H54 (cell line): Measurements from ENCODE around the gene FMN2.
A peak's percentile ranks its signal among the peaks of the same experiment; 100 is the strongest.

ENCODE experiments used
- DNase-seq: peaks from one replicate; pipeline ENCODE4 v3.0.0; 2011; ENCODE audit warnings: low spot score, mixed read lengths; ENCODE audit not compliant: insufficient read length
- FAIRE-seq: peaks from 3 replicates; lab custom pipeline; 2011; peaks lifted over from hg19 to GRCh38; lab: Jason Lieb, UNC
- POLR2A ChIP-seq: IDR thresholded peaks from 2 replicates; pipeline ENCODE4 v1.6.1; 2011; ENCODE audit warnings: low read depth, mild to moderate bottlenecking, low read length

FMN2 gene

DNA sequence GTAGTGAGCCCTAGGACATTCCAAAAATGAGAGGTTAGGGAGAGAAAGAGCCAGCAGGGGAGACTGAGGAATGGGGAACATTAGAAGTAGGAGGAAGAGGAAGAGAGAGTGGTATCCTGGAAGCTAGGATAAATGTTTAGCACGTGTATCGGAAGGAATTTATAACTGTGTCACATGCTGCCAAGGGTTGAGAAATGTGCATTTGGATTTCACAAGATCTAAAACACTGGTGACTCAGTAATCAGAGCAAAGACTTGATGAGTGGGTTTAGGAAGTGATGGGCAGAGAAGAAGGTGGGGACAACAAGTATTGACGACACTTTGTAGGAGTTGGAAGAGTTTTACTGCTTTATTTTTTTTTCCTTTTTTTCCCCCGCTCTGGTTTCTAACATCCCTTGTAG lies 193.9 kb downstream of the FMN2 start:
- TF ChIP-seq POLR2A = no peak
- FAIRE-seq = no peak
- DNase-seq = no peak

DNA sequence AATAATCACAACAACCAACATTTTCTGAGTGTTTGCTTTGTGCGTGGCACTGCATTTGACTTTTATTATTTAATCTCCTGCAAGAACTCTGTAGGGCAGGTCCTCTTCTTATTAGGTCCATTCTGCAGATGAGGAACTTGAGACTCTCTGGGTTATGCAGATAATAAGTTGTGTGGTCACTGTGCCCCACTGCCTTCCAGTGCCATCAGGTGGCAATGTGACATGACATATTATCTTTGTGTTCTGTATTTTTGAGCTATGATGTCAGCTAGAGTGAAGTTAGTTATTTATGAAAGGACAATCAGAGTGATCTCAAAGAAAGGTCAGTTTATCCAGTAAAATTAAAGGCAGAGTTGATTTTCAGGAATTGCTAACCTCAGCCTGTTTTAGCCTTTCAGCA lies 196.0 kb downstream of the FMN2 start:
- TF ChIP-seq POLR2A = no peak
- DNase-seq (no peak), FAIRE-seq (no peak)

DNA sequence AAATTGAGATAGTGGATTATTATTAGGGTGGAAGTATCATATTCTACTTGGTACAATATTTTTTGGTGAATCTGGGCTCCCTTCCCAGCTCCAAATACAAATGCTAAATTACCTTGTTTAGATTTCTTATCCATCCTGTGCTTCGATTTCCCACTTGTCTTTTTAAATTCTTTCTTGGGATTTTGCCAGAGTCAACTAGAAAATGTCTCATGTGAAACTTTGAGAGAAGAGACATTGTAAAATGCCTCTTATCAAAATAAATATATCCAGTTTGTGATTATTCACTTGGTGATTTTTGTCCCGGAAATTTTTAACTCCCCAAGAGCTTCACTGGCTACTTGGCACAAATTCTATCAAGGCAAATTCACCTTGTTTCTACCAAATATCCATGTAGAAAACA lies 202.0 kb downstream of the FMN2 start:
- no peak for TF ChIP-seq POLR2A
- FAIRE-seq = no peak
- DNase-seq = no peak

DNA sequence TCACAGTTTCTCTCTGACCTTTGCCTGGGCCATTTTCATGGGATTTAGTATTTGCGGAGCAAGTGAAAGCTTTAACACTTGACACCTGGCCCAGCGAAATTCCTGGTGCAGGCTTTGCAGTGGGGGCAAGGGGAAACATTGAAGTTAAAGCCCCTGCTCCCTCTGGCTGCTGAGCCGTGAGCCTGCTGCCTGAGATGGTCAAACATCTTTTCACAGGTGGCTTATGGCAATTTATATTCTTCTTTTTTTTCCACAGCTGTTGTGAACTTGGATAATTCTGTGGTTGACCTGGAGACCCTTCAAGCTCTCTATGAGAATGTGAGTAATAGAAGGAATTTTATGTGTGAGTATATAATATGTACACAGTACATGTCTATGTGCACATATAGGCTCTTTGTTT lies 202.9 kb downstream of the FMN2 start:
- no peak for DNase-seq
- TF ChIP-seq POLR2A = no peak
- FAIRE-seq = no peak

DNA sequence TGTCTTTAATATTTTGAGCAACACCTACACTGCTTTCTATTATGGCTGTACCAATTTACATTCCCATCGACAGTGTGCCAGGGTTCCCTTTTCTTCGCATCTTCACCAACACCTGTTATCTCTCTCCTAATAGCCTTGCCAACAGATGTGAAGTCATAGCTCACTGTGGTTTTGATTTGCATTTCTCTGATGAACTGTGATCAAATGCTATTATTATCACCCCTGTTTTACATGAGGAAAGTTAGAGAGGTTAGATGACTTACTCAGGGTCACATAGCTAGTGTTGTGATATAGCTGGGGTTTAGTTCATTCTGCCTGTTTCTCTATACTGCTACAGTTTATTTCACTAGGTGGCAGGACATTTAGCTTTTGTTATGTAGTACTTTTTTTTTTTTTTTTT lies 204.1 kb downstream of the FMN2 start:
- no peak for FAIRE-seq
- no peak for TF ChIP-seq POLR2A
- DNase-seq = no peak

DNA sequence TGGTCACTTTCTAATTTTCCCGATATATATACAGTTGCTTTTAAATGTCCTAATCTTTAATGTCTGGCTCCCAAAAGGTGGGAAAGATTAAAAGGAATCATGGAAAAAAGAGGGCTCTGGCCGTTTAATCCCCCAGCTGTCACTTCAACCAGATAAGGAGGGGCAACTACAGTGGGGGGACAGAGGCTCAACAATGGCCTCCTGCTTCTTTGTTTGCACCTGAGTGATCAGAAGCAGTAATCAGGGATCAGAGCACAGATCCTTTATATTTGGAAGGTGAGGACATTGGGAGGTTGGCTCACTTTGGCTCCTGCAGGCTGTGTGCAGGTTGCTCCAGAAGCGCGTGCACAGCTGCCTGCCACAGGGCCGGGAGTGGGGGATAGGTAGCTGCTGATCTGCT lies 212.8 kb downstream of the FMN2 start:
- FAIRE-seq (no peak), DNase-seq (no peak)
- no peak for TF ChIP-seq POLR2A

DNA sequence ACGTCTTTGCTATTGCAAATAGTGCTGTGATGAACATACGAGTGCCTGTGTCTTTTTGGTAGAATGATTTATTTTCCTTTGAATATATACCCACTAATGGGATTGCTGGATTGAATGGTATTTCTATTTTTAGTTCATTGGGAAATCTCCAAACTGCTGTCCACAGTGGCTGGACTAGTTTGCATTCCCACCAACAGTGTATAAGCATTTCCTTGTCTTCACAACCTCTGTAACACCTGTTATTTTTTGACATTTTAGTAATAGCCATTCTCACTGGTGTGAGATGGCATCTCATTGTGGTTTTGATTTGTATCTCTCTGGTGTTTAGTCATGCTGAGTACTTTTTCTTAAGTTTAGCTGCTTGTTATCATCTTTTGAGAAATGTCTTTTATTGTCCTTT lies 215.0 kb downstream of the FMN2 start:
- no peak for TF ChIP-seq POLR2A
- FAIRE-seq = no peak
- DNase-seq = no peak

DNA sequence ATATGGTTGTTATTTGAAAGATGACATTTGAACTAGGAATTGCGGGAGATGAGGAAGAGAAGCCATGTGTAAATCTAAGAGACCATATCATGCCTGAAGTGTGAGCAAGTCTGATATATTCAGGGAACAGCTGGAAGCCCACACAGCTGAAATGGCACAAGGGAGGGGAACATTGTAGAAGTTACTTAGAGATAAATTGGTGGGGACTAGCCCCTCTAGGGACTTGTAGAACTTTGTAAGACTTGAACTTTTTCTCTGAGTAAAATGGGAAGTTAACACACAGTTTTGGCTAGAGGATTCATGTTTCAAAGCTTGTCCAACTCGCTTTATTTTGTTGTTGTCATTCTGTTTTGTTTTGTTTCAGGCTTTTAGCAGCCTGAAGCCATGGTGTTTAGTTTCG lies 216.4 kb downstream of the FMN2 start:
- TF ChIP-seq POLR2A = no peak
- DNase-seq = no peak
- no peak for FAIRE-seq

DNA sequence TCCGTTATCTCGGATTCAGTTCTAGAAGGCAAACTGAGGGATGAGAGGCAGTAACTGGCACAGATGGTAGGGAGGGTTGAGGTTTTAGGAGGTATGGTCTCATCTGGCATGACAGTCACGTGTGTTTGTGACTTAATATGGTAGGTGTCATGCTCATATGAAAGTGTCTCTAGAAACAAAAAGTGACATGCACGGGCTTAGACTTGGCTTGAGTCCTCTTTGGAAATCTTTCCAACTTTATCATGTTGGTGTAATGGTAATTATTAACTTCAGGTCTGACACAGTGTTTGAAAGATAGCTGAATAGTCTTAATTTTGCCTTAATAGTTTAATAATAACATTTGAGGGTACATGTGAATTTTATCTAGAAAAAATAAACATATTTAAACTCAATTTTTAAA lies 218.1 kb downstream of the FMN2 start:
- DNase-seq (no peak), FAIRE-seq (no peak)
- no peak for TF ChIP-seq POLR2A

DNA sequence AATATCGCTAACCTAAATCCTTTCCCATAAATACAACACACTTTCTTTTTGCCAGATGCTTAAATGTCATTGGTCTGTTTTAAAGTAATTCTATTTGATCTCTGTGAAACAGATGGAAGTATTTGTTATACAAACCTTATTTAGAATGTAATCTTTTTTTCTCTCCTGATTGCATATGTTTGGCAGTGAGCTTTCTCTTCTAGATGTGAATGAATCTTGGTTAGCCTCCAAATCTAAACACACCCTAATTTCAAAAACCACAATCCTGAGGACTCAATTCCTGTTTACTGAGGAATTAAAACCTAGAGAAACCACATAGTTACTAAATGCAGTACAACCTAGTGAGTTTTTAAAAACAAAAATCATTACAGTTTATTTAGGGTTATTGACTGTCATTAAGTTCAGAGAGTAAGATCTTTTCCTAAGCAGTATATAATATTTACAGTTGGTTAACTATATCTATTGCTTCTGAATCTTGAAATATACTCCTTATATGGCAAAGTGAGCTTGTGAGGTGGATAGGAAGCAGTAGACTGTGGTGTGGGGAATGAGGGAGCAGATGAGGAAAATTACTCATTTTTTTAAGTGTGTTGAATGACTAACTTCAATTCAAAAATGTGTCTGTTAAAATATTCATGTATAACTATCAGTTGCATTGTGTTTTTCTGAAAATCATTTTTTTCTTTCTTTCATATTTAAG lies 218.7 kb downstream of the FMN2 start:
- FAIRE-seq (no peak), DNase-seq (no peak)
- TF ChIP-seq POLR2A = no peak

DNA sequence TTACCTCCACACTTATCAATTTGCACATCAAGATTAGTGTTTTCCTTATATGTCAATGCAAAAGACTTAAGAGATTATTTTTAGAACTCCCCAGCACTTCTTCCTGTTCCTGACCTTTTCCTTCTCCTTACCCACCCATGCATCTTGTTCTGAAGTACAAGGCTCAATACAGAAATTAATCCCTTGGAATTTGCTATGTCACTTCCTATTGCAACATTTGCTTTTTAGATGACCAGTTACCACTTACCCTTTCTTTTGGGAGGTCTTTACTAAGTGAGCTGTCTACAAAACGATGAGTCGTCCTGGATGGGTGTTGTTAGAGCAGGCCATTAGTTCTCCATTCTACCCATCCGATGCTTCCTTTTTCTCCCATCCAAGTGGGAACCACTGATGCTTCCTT lies 221.2 kb downstream of the FMN2 start:
- DNase-seq (peak; percentile 14), FAIRE-seq (no peak)
- no peak for TF ChIP-seq POLR2A

DNA sequence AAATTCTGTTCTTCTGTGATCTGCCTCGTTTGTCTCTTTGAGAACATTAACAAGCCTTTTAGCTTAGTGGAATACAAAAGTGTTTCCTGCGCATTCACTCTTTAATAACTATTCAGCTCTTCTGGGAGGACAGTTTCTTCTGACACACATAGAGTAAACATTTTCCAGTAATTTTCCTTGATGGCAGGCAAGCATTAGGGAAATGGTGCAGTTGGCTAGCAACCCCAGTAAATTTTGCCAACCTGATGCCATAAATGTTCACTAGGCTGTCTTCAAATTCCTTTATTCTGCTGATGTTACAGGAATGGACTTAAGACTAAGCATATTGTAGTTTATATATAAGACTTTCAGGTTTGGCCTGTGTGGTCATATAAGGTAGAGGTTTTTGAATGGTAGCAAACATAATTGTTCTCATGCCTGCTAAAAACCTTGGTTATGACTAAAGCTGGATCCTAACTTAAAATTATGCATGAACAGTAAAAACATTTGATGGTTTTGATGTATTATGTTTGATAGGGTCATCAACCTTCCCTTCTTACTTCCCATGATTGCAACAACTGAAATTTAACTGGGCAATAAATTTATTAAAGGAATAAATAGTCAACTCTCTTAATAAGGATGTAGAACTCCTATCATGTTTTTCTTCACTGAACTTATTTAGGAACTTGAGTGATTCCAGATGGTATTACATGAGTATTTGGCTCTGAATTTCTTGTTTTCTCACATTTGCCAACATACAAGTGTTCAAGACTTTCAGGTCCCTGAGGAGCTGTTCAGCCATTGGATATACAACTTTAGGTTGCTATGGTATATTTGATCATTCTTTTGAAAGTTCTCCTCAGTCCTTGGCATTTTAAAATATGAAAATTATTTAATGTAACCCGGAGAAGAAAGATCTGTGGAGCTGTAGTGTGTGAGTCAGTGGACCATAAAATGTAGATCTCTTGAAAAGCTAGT lies 223.4 kb downstream of the FMN2 start:
- TF ChIP-seq POLR2A = no peak
- no peak for DNase-seq
- no peak for FAIRE-seq

DNA sequence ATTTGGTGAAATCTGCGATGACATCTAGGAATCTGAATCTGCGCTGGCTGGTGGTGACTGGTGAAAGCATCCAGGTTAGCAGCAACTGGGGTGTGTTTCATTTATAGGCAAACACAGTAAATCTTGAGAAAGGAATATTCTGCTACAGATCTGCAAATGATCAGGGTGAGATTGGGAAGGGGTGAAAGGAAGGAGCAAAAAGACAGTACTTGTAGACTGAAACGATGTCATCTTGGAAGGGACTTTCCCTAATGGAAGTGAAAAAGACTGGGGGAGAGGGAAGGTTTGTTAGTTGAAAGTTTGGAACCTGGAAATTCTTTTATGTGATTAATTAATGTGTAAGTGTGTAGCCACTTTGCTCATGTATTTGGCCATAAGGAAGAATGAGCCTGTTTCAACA lies 228.3 kb downstream of the FMN2 start:
- DNase-seq (no peak), FAIRE-seq (no peak)
- TF ChIP-seq POLR2A = no peak

DNA sequence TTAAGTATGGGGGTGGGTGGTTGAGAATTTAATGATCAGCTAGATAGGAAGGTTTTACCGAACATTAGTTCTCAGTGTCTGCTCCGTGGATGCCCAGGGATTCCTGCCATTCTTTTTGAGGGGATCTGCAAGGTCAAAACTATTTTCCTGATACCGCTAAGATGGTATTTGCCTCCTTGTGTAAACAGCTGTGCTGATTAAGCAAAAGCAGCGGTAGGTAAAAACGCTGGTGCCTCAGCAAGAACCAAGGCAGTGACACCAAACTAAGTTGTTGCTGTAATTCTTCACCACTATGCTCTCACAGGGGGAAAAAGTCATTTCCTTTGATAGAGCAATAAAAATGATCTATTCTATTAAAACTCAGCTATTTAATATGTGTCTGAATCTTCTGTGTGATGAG lies 229.0 kb downstream of the FMN2 start:
- DNase-seq = no peak
- no peak for FAIRE-seq
- no peak for TF ChIP-seq POLR2A
